ENCODE measurements around the gene FCHO2. TPM values are rescaled to one million over a fixed set of nuclear protein-coding genes. Genes with fewer than 3 reads are reported as not detected.
A peak's percentile ranks its signal among the peaks of the same experiment; 100 is the strongest.

The FCHO2 gene
- total and polyA plus RNA-seq, 2 of the 4 experiments (the other 2 are of a cell fraction): 6.1 to 23.5 TPM

DNA sequence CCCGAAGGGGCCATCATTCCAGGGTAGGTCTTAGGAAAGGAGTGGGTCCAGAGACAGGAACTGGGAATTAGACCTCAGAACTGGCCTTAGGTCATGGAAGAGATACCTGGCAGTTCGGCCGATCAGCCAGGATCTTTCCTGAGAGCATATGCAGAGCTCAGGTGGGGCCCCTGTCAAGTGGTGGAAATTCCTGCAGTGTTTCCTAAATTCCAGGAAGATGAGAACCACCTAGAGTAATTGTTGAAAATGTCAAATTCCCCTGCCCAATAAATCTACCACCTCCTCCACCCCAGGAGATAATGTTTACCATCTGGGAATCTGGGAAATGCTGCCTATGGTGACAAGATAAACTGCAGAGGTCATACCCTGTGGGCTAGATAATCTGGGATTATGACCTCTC, 179.2 kb downstream of the FCHO2 start:
- in situ Hi-C loops (cut with MboI; ENCODE audit: low sequenced_read_pairs): no loop called here
- 100% methylated on average over 1 of the region's 3 CpGs; no CpG with 5 or more reads in 1 of the 2 experiments for WGBS, 2 experiments (ENCODE audit: extremely low coverage in 2 of 2, insufficient read length in 1 of 2)
- Histone ChIP-seq H4K20me1 (ENCODE audit: insufficient read depth, low read length) (no peaks in the 10 kb centered on the region), H3K79me1 (ENCODE audit: low read depth in 1 of 2, low read length in 2 of 2) (no peaks in the 10 kb centered on the region), H2BK120ac (ENCODE audit: low read depth, low read length) (no peak overlapping the region), H4K5ac (ENCODE audit: low read depth, low read length) (no peak overlapping the region), H3K9ac (ENCODE audit: low read depth, low read length) (no peak overlapping the region), H3K4me3 (ENCODE audit: insufficient read depth, low read depth, low read length) (no peak overlapping the region), H2BK15ac (ENCODE audit: low read depth, low read length) (no peak overlapping the region), H3K9me3 (ENCODE audit: control insufficient read depth, insufficient read depth, low read length) (no peaks in the 10 kb centered on the region), H4K8ac (ENCODE audit: low read depth in 2 of 2, low read length in 2 of 2) (peak overlapping the region in 1 of 2 experiments; percentile 15; a peak in 1 of 4 replicates), H3K4me2 (ENCODE audit: low read depth, low read length) (no peak overlapping the region), H2BK20ac (ENCODE audit: low read depth, low read length) (no peak overlapping the region), H3K56ac (ENCODE audit: extremely low read depth, insufficient read depth, low read length) (no peak overlapping the region), H3K36me3 (ENCODE audit: control insufficient read depth, insufficient read depth, low read length) (no peaks in the 10 kb centered on the region), H3K27ac (ENCODE audit: insufficient read depth, low read length) (no peak overlapping the region), H2AFZ (replicated peaks; ENCODE audit: low read length, poor library complexity) (peak overlapping the region; percentile 59), H2BK5ac (ENCODE audit: low read depth, low read length, poor library complexity, severe bottlenecking) (no peak overlapping the region), H3K9me1 (ENCODE audit: insufficient read depth, low read length) (peaks cover 5% of the 10 kb centered on the region; the same call in 1 of the 2 replicates), H3K27me3 (ENCODE audit: control insufficient read depth, insufficient read depth, low read length) (peaks cover 4% of the 10 kb centered on the region; the same call in 1 of the 2 replicates), H3K4ac (ENCODE audit: low read depth, low read length) (no peak overlapping the region), H3K14ac (replicated peaks; ENCODE audit: low read depth, low read length) (no peak overlapping the region), H3K23ac (ENCODE audit: low read depth, low read length) (no peak overlapping the region), H3K18ac (ENCODE audit: low read depth, low read length) (no peak overlapping the region), H2AK5ac (ENCODE audit: low read depth, low read length) (peak overlapping the region; percentile 31; the same call in 1 of the 2 replicates), H4K91ac (ENCODE audit: insufficient read depth, low read depth, low read length) (no peak overlapping the region), H3K4me1 (ENCODE audit: control insufficient read depth, insufficient read depth, low read length) (peaks cover 6% of the 10 kb centered on the region), H2AK9ac (replicated peaks; ENCODE audit: low read depth, low read length, poor library complexity) (peak overlapping the region; percentile 45)
- no peak for ATAC-seq (ENCODE audit: low read depth)
- TF ChIP-seq RFX5 (IDR thresholded peaks at IDR 0.05; ENCODE audit: low read depth, low read length) (no peak), MAZ (IDR thresholded peaks at IDR 0.05; ENCODE audit: borderline replicate concordance, low read depth, low read length) (no peak), RCOR1 (IDR thresholded peaks at IDR 0.05; ENCODE audit: insufficient replicate concordance, low read length) (no peak), SMC3 (IDR thresholded peaks at IDR 0.05; ENCODE audit: low read depth, low read length) (no peak), CEBPB (IDR thresholded peaks at IDR 0.05; ENCODE audit: low read depth, low read length) (no peak), BHLHE40 (IDR thresholded peaks at IDR 0.05; ENCODE audit: low read depth, low read length) (no peak), MXI1 (IDR thresholded peaks at IDR 0.05; ENCODE audit: borderline replicate concordance, low read depth, low read length) (no peak), NFE2L2 (IDR thresholded peaks at IDR 0.05; ENCODE audit: low read depth, low read length) (no peak), ELK1 (IDR thresholded peaks at IDR 0.05; ENCODE audit: borderline replicate concordance, low read depth, low read length) (no peak), RAD21 (IDR thresholded peaks at IDR 0.05; ENCODE audit: low read length) (no peak), POLR2A (IDR thresholded peaks at IDR 0.05; ENCODE audit: low read depth, low read length) (no peak), FOS (IDR thresholded peaks at IDR 0.05; ENCODE audit: low read depth, low read length) (no peak), CHD1 (IDR thresholded peaks at IDR 0.05; ENCODE audit: low read depth, low read length) (no peak)
- TF ChIP-seq, protein P1, sequence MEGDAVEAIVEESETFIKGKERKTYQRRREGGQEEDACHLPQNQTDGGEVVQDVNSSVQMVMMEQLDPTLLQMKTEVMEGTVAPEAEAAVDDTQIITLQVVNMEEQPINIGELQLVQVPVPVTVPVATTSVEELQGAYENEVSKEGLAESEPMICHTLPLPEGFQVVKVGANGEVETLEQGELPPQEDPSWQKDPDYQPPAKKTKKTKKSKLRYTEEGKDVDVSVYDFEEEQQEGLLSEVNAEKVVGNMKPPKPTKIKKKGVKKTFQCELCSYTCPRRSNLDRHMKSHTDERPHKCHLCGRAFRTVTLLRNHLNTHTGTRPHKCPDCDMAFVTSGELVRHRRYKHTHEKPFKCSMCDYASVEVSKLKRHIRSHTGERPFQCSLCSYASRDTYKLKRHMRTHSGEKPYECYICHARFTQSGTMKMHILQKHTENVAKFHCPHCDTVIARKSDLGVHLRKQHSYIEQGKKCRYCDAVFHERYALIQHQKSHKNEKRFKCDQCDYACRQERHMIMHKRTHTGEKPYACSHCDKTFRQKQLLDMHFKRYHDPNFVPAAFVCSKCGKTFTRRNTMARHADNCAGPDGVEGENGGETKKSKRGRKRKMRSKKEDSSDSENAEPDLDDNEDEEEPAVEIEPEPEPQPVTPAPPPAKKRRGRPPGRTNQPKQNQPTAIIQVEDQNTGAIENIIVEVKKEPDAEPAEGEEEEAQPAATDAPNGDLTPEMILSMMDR (conservative IDR thresholded peaks at IDR 0.05; ENCODE audit: low read depth, low read length): no peak
- TF ChIP-seq, protein P2, sequence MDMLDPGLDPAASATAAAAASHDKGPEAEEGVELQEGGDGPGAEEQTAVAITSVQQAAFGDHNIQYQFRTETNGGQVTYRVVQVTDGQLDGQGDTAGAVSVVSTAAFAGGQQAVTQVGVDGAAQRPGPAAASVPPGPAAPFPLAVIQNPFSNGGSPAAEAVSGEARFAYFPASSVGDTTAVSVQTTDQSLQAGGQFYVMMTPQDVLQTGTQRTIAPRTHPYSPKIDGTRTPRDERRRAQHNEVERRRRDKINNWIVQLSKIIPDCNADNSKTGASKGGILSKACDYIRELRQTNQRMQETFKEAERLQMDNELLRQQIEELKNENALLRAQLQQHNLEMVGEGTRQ (IDR thresholded peaks at IDR 0.05; ENCODE audit: low read depth, low read length): no peak
- dilution Hi-C loops (cut with HindIII; ENCODE audit: low sequenced_read_pairs, unreplicated experiment): no loop called here
- CTCF ChIA-PET: interaction anchor here (0.5 kb wide), 1 partner anchor 52 kb away, joined by 3 read pairs; no protein-coding TSS in a partner anchor
- POLR2A ChIA-PET (ENCODE audit: unreplicated experiment): no interaction called here
- DNase-seq: no peak
- intact Hi-C loops (cut with micrococcal nuclease): loop anchor here (5.0 kb wide), 1 partner anchor 67 kb away; no protein-coding TSS in a partner anchor
- BruUV-seq (replicated peaks): no TSS peak

All from IMR-90 (cell line).